22Rv1 (cell line): ENCODE measurements around the gene GRIN3A.

Experiments used
- H3K27ac ChIP-seq: fragments of 450-650 bp; 2 replicates; pipeline ENCODE4 v1.5.1; 2017
- CTCF ChIP-seq: fragments of 450-650 bp; IDR thresholded peaks from 2 replicates; pipeline ENCODE4 v1.5.1; 2017; ENCODE audit warnings: mild to moderate bottlenecking
- ZFX ChIP-seq: fragments of 450-650 bp; IDR thresholded peaks from 2 replicates; pipeline ENCODE4 v1.6.1; 2017; ENCODE audit warnings: antibody characterized with exemption, borderline replicate concordance

GRIN3A gene

DNA sequence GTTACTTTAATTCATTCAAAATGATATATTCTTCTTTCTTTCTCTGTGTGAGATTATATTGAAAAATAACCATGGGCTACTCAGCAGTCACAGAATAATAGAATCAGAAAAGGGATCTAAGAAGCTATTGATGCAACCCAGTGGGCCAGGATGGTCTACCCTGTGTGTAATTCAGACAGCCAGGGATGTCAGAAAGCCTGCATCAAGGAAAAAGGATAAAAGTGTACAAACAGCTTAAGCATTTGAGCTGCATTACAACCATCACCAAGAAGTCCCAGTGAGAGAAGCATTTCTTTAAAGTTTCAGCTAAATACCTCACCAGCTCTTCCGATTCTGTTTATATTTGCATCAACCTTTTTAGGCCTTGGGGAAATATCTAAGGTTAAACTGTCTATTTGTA is 105.8 kb downstream of the GRIN3A start:
- no peak for TF ChIP-seq ZFX
- no peak for TF ChIP-seq CTCF

DNA sequence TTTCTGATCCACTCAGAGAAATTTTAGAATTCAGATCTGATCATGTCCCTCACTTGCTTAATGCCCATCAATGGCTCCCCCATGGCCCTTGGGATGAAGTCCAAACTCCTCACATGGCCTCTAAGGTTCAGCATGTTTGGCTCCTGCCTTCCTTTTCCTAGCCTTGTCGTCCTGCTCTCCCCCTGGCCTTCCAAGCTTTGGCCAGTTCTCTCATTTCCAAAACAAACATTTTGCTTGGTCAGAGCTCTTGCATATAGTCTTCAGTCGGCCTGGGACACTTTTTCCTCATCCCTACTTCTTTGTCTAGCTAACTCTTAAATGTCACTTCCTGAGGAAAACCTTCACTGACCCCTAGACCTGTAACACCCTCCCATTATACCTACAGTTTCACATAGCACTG is 106.6 kb downstream of the GRIN3A start:
- TF ChIP-seq CTCF, result no peak
- no peak for TF ChIP-seq ZFX
- no peak overlapping the region for H3K27ac ChIP-seq

More for the DNA sequence above, 105.8 kb downstream of the GRIN3A start:
- no peak overlapping the region for H3K27ac ChIP-seq

- 0 out of 2 replicates have a peak overlapping the region, but pooled peaks have one; percentile 1 for H3K27ac ChIP-seq
- TF ChIP-seq ZFX, result no peak
- no peak for TF ChIP-seq CTCF
These were observed 108.8 kb downstream of the GRIN3A start for GRCh38 chr9:101629636-101630035.

- TF ChIP-seq ZFX (no peak), CTCF (no peak)
- no peak overlapping the region for H3K27ac ChIP-seq
These were observed 110.3 kb downstream of the GRIN3A start for GRCh38 chr9:101628173-101628572.

GRCh38 chr9:101626295-101626694 is 112.2 kb downstream of the GRIN3A start:
- H3K27ac ChIP-seq, result no peak overlapping the region
- TF ChIP-seq CTCF, result no peak
- TF ChIP-seq ZFX, result no peak

DNA sequence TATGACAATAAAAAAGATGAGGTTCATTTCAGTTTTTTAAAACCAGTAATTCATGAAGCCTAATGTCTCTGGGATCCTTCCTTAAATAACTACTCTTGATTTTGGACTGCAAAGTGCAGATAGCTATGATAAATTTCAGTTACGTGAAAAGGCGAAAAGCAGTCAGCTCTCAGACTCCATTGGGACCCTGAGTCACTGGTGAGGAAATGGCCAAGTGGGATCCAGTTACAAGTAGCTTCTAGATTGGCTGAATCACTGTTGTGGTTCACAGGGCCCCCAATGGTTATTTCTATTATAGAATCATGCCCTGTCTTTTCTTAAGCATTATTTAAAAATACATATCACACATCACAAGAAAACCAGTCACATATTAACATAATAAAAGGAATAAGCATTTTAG is 112.6 kb downstream of the GRIN3A start:
- no peak for TF ChIP-seq ZFX
- no peak for TF ChIP-seq CTCF
- H3K27ac ChIP-seq, result no peak overlapping the region

DNA sequence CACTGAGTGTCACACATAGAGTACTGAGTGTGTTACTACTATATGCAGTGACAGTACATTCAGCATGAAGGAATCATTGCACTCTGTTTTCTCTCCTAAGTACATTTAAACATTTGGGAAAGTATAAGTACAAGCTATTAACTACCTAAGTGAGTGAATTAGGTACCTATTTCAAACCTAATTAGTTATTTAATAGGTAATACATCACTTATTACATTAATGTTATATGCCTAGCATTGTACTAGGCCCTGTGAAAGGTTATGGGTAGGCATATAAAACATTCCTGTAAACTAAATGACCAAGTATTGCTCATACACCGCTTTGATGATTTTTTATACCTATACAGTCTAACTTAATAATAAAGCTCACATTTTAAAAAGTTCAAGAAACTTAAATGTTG is 118.0 kb downstream of the GRIN3A start:
- TF ChIP-seq CTCF (no peak), ZFX (no peak)
- no peak overlapping the region for H3K27ac ChIP-seq
